HG03045 (cell line): ENCODE results near the gene OPRD1.

Experiments used
- ATAC-seq: cut with Tn5 transposase; IDR thresholded peaks from one replicate; pipeline ENCODE4 v1.9.1; 2021; ENCODE audit warnings: mild to moderate bottlenecking, moderate library complexity; ENCODE audit not compliant: unreplicated experiment

The OPRD1 gene

GRCh38 chr1:28902738-28903137, 90.8 kb downstream of the OPRD1 start:
- ATAC-seq = no peak

GRCh38 chr1:28905921-28906666, 94.1 kb downstream of the OPRD1 start:
- ATAC-seq = no peak

- no peak for ATAC-seq
These were observed 97.2 kb downstream of the OPRD1 start for GRCh38 chr1:28909198-28909597.

- ATAC-seq = no peak
These were observed 98.6 kb downstream of the OPRD1 start for GRCh38 chr1:28910379-28911115.

- ATAC-seq = no peak
These were observed 101.8 kb downstream of the OPRD1 start for GRCh38 chr1:28913786-28914227.

GRCh38 chr1:28914228-28915030, 102.5 kb downstream of the OPRD1 start, which contains the start of gene EPB41:
Gene EPB41, plus strand, starts transcription at chr1:28914569. Its CDS starts 72,869 bp downstream, at chr1:28987438.
- peak; percentile 83 for ATAC-seq

- peak; percentile 7 for ATAC-seq
These were observed 103.3 kb downstream of the OPRD1 start for GRCh38 chr1:28915031-28915895.

GRCh38 chr1:28917757-28918118, 105.8 kb downstream of the OPRD1 start:
- ATAC-seq = no peak
